ENCODE results near the gene ZSWIM6. TPM values are rescaled to one million over a fixed set of nuclear protein-coding genes. Genes with fewer than 3 reads are reported as not detected.

The ZSWIM6 gene
- total RNA-seq, 1 donor from 2014 or later: 40.1 TPM

DNA sequence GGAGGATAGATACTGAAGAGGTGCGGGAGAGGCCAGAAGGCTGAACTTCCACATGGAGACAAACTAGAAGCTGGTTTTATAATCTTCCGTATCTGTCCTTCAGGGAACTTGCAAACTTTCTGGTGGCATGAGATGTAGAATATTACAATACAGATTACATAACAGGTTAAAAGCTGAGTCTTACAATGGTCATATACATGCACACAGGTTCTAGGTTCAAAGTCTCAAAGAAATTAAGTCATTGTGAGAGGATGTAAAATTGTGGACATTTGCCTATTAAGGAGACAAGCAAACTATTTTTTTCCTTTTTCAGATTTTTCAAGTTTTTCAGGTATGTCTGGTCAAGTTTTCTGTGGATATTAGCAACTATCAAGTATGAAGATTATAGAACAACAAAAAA lies 10.4 kb upstream of the ZSWIM6 start:
- H3K36me3 Mint-ChIP-seq (ENCODE audit: low read depth, unreplicated experiment): peaks cover 2% of the 10 kb centered on the region
- no peaks in the 10 kb centered on the region for H3K9me3 ChIP-seq (ENCODE audit: insufficient read depth, low read depth, low read length)
- no peak overlapping the region for H2AFZ ChIP-seq (ENCODE audit: low read depth, low read length)
- H3K9me3 Mint-ChIP-seq (ENCODE audit: unreplicated experiment): no peaks in the 10 kb centered on the region
- H3K27me3 Mint-ChIP-seq (ENCODE audit: low read depth, unreplicated experiment): no peaks in the 10 kb centered on the region
- FAIRE-seq (no peak), DNase-seq (ENCODE audit: low read depth) (no peak)
- H4K20me1 ChIP-seq (ENCODE audit: insufficient read depth, low read length): no peaks in the 10 kb centered on the region
- no peak overlapping the region for H3K4me3 ChIP-seq (ENCODE audit: insufficient read depth, low read depth, low read length)
- H3K4me1 Mint-ChIP-seq (ENCODE audit: low read depth, unreplicated experiment): peaks cover 16% of the 10 kb centered on the region
- H3K27ac Mint-ChIP-seq (ENCODE audit: unreplicated experiment): no peak overlapping the region
- H3K36me3 ChIP-seq (ENCODE audit: insufficient read depth, low read length): no peaks in the 10 kb centered on the region
- no peak for TF ChIP-seq EZH2 (IDR thresholded peaks at IDR 0.05; ENCODE audit: insufficient read depth, low read length)
- TF ChIP-seq, protein P1, sequence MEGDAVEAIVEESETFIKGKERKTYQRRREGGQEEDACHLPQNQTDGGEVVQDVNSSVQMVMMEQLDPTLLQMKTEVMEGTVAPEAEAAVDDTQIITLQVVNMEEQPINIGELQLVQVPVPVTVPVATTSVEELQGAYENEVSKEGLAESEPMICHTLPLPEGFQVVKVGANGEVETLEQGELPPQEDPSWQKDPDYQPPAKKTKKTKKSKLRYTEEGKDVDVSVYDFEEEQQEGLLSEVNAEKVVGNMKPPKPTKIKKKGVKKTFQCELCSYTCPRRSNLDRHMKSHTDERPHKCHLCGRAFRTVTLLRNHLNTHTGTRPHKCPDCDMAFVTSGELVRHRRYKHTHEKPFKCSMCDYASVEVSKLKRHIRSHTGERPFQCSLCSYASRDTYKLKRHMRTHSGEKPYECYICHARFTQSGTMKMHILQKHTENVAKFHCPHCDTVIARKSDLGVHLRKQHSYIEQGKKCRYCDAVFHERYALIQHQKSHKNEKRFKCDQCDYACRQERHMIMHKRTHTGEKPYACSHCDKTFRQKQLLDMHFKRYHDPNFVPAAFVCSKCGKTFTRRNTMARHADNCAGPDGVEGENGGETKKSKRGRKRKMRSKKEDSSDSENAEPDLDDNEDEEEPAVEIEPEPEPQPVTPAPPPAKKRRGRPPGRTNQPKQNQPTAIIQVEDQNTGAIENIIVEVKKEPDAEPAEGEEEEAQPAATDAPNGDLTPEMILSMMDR (IDR thresholded peaks at IDR 0.05; ENCODE audit: insufficient read depth, low read depth, low read length): no peak
- peaks cover 16% of the 10 kb centered on the region for H3K4me1 ChIP-seq (ENCODE audit: insufficient read depth, low read length)
- H3K4me2 ChIP-seq (ENCODE audit: low read length): no peak overlapping the region
- H3K9ac ChIP-seq (ENCODE audit: low read length): no peak overlapping the region
- H3K27ac ChIP-seq (ENCODE audit: low read depth, low read length): no peak overlapping the region
- H3K4me3 Mint-ChIP-seq (ENCODE audit: unreplicated experiment): no peak overlapping the region
- H3K79me2 ChIP-seq (ENCODE audit: insufficient read depth, low read length): no peaks in the 10 kb centered on the region
- H3K27me3 ChIP-seq (ENCODE audit: insufficient read depth, low read length): no peaks in the 10 kb centered on the region

DNA sequence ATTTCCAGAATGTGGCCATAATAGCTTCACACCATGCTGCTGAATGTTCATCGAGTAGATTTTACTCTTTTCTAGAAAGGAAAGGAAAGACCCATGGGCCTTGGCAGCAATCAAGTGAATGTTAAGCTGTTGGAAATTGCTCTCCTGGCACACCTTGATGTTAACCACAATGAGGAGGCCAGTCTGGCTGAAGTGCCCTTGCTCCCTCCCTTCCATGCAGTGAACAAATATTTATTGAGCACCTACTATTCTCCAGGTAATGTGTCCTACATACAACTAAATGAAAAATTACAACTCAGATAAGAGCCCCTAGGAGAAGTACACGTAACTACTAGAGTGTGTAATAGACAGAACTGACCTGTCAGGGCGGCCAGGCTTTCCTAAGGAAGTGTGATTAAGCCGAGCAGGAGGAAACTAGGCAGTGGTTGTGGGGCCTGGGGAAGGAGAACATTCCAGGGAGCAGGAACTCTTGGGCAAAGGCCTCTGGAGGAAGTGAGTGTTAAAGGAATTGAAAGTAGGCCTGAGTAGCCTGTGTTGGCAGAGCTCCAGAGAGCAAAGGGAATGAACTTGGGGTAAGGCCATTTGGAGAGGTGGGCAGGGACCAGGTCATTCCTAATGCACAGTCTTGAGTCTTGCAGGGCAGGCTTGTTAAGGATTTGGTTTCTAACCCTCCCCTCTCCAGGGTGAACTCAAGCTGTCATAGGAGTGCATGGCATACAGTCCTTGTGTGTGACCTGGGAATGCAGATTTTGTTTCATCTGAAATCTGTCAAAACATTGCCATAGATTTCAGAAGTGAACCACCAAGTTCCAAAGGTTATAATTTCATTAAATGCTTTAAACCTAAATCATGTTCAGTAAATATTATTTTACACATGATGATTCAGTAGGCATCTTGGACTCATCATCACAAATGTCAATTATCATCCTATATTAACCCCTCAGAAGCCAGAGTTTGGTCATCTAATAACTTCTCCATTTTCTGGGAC lies 9.0 kb upstream of the ZSWIM6 start:
- Mint-ChIP-seq H3K4me1 (ENCODE audit: low read depth, unreplicated experiment) (peaks cover 24% of the 10 kb centered on the region), H3K27ac (ENCODE audit: unreplicated experiment) (peak overlapping the region; percentile 67), H3K9me3 (ENCODE audit: unreplicated experiment) (no peaks in the 10 kb centered on the region), H3K27me3 (ENCODE audit: low read depth, unreplicated experiment) (no peaks in the 10 kb centered on the region), H3K4me3 (ENCODE audit: unreplicated experiment) (no peak overlapping the region), H3K36me3 (ENCODE audit: low read depth, unreplicated experiment) (peaks cover 1% of the 10 kb centered on the region)
- no peaks in the 10 kb centered on the region for H3K36me3 ChIP-seq (ENCODE audit: insufficient read depth, low read length)
- peak overlapping the region; percentile 17 for H3K4me2 ChIP-seq (ENCODE audit: low read length)
- FAIRE-seq: peak; percentile 43
- H3K27me3 ChIP-seq (ENCODE audit: insufficient read depth, low read length): no peaks in the 10 kb centered on the region
- no peaks in the 10 kb centered on the region for H3K9me3 ChIP-seq (ENCODE audit: insufficient read depth, low read depth, low read length)
- H3K27ac ChIP-seq (ENCODE audit: low read depth, low read length): peak overlapping the region; percentile 21
- H2AFZ ChIP-seq (ENCODE audit: low read depth, low read length): no peak overlapping the region
- peaks cover 26% of the 10 kb centered on the region for H3K4me1 ChIP-seq (ENCODE audit: insufficient read depth, low read length)
- H4K20me1 ChIP-seq (ENCODE audit: insufficient read depth, low read length): no peaks in the 10 kb centered on the region
- no peak overlapping the region for H3K4me3 ChIP-seq (ENCODE audit: insufficient read depth, low read depth, low read length)
- H3K79me2 ChIP-seq (ENCODE audit: insufficient read depth, low read length): no peaks in the 10 kb centered on the region
- TF ChIP-seq EZH2 (IDR thresholded peaks at IDR 0.05; ENCODE audit: insufficient read depth, low read length): no peak
- TF ChIP-seq, protein P1 (IDR thresholded peaks at IDR 0.05; ENCODE audit: insufficient read depth, low read depth, low read length): no peak
- no peak for DNase-seq (ENCODE audit: low read depth)
- H3K9ac ChIP-seq (ENCODE audit: low read length): no peak overlapping the region
